ENCODE data around the gene GSG1L.

DNA sequence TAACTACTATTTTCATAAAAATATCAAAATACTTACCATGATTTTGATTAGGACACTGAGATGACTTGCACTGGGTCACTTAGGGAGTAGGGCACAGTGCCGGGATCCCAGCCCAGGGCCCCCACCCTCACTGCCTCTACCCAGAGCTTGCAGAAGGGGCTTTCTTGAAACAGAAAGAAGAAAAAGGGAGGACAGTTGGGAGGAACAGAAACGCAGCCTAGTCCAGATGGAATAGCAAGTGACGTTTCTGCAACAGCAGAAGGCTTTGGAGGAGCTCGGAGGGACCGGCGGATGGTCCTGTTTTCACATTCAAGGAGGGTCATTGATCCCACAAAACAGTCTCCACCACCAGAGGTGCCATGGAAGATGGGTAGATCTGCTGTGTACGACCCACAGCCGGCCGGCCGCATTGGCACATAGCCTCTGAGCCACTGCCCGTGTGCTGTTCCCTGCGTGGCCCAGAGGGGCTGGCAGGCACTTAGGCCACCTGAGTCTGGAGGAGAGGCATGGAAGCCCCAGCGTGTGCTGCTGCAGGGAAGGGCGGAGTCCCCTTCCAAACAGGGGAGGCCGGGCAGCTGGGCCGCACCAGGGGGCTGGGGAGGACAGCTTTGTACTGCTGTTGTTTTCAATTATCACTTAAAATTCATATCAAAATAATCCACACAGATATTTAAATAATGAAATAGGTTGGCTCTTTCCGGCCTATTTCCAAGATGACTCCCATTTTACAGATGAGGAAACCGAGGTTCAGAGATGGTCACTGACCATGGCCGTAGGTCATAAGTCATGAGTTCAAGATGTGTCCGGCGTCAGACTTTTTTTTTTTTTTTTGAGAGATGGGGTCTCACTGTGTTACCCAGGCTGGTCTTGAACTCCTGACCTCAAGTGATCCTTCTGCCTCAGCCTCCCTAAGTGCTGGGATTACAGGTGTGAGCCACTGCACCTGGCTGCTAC, 22.9 kb upstream of the GSG1L start:
- TF ChIP-seq CHD2 (IDR thresholded peaks at IDR 0.05; ENCODE audit: low read depth, low read length) (no peak), TAF1 (IDR thresholded peaks at IDR 0.05; ENCODE audit: control insufficient read depth, extremely low read depth, insufficient read depth, low read length, severe bottlenecking) (no peak), FOXK2 (conservative IDR thresholded peaks at IDR 0.05 in 1 of 2, IDR thresholded peaks at IDR 0.05 in 1 of 2; ENCODE audit: low read depth in 2 of 2) (no peak)

All from K562 (cell line).